Right cardiac atrium (tissue), 5 donors: ENCODE measurements around the gene HS3ST4. TPM values are rescaled to one million over a fixed set of nuclear protein-coding genes. Genes with fewer than 3 reads are reported as not detected.
"Not testable (repeated sequence)": the region's sequence is repeated elsewhere in the genome, so short reads cannot be mapped to it uniquely, and the experiment has no call there.

ENCODE experiments used
- ATAC-seq, 2 donors: fragments of 200-7000 bp; cut with Tn5 transposase; one replicate each; pipeline versions ENCODE4 v1.8.0 to v1.9.1; 2020; ENCODE audit warnings: moderate library complexity in 2 of 2, mild to moderate bottlenecking in 1 of 2
- DNase-seq, 3 donors: peaks; one replicate each; pipeline ENCODE4 v3.0.0-alpha.2; 2020
- H3K27ac ChIP-seq: one replicate; pipeline ENCODE4 v1.5.1; 2013; ENCODE audit warnings: mild to moderate bottlenecking, low read length, control low read depth, moderate library complexity
- H3K27me3 ChIP-seq: one replicate; pipeline ENCODE4 v1.6.1; 2013; ENCODE audit not compliant: control insufficient read depth, insufficient read depth
- H3K4me1 ChIP-seq: one replicate; pipeline ENCODE4 v1.6.1; 2013; ENCODE audit warnings: low read length; ENCODE audit not compliant: control insufficient read depth, insufficient read depth
- H3K4me3 ChIP-seq: one replicate; pipeline ENCODE4 v1.5.1; 2013; ENCODE audit warnings: low read length, control low read depth
- H3K9me3 ChIP-seq: one replicate; pipeline ENCODE4 v1.6.1; 2013; ENCODE audit warnings: low read length; ENCODE audit not compliant: control insufficient read depth
- WGBS: extraction: QIAGEN DNeasy Blood & Tissue Kit; methylation state at CpG from one replicate; pipeline ENCODE4 v1.1.7; 2013; 5-methylcytosine and 5-hydroxymethylcytosine counted together
- intact Hi-C, 4 donors: fragments of 100-400 bp; cut with DNase I; formaldehyde crosslinking; loops; one replicate each; pipeline versions ENCODE4 v1.11.0 to v1.14.0; 2022 to 2023
- polyA plus RNA-seq: library from polyadenylated mRNA; stranded (reverse); fragments of 200-250 nt; gene quantifications from one replicate; pipeline ENCODE4 v1.2.3, GENCODE V29; 2013
- total RNA-seq, 4 donors: library from RNA; stranded (reverse); fragmentation: NEBNext Ultra II Directional; extraction: Animal tissue kit (Norgen Biotek cat#: 25700); gene quantifications; one replicate each; pipeline ENCODE4 v1.2.1, GENCODE V29; 2021
- donor health status: healthy with polysubstance abuse.
- donor health status: DM: no; HTN: yes; CAD: no.
- donor health status: DM: no; HTN: no; CAD: no.
- donor health status: DM: no; HTN: yes; CAD: no; lungs with severe emphysema.
- donor health status: DM: yes; HTN: yes; CAD: no.

Gene HS3ST4
- total and polyA plus RNA-seq, 5 donors = not detected

DNA sequence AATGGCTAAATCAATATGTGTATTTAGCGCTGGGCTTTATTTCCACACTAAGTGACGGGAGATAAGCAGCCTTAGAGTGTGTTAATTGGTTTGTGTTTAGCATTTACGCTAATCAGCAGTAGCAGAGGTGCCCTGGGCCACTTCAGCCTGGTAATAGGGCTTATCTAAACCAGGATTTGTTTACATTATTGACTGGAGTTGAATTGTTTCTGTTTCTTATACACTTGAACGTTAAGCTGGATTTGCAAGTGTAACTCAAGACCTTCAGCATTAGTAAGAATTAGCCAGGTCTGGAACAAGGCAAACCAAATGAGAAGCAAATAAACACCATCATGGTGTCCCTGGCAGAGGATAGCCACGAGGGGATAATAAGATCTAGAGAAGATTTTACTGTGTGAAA is 313.6 kb downstream of the HS3ST4 start:
- DNase-seq (no peak), ATAC-seq (no peak)
- Histone ChIP-seq H3K27ac (no peak overlapping the region), H3K4me3 (no peak overlapping the region), H3K9me3 (peaks cover 5% of the 10 kb centered on the region), H3K4me1 (no peaks in the 10 kb centered on the region), H3K27me3 (no peaks in the 10 kb centered on the region)
- intact Hi-C loops = no loop called here
- 40% methylated on average over 5 of the region's 5 CpGs for WGBS

- DNase-seq (no peak), ATAC-seq (no peak)
- no peak overlapping the region for H3K4me3 ChIP-seq
- no peak overlapping the region for H3K27ac ChIP-seq
- H3K4me1 ChIP-seq = no peaks in the 10 kb centered on the region
- no peaks in the 10 kb centered on the region for H3K9me3 ChIP-seq
- intact Hi-C loops = no loop called here
- 84% methylated on average over 1 of the region's 1 CpG for WGBS
- H3K27me3 ChIP-seq = no peaks in the 10 kb centered on the region
These were observed 320.6 kb downstream of the HS3ST4 start for GRCh38 chr16:26012376-26012775.

GRCh38 chr16:26015776-26016175 is 324.0 kb downstream of the HS3ST4 start:
- 53% methylated on average over 3 of the region's 3 CpGs for WGBS
- no peaks in the 10 kb centered on the region for H3K9me3 ChIP-seq
- H3K27me3 ChIP-seq = no peaks in the 10 kb centered on the region
- ATAC-seq = no peak
- intact Hi-C loops = no loop called here
- H3K4me1 ChIP-seq = no peaks in the 10 kb centered on the region
- DNase-seq = no peak
- no peak overlapping the region for H3K4me3 ChIP-seq
- no peak overlapping the region for H3K27ac ChIP-seq

GRCh38 chr16:26016989-26017388 is 325.2 kb downstream of the HS3ST4 start:
- no peaks in the 10 kb centered on the region for H3K9me3 ChIP-seq
- H3K27me3 ChIP-seq = no peaks in the 10 kb centered on the region
- no peak overlapping the region for H3K4me3 ChIP-seq
- ATAC-seq (no peak), DNase-seq (no peak)
- H3K4me1 ChIP-seq = no peaks in the 10 kb centered on the region
- intact Hi-C loops = no loop called here
- 29% methylated on average over 2 of the region's 2 CpGs for WGBS
- H3K27ac ChIP-seq = no peak overlapping the region

- ATAC-seq (no peak), DNase-seq (no peak)
- intact Hi-C loops = no loop called here
- WGBS = 31% methylated on average over 12 of the region's 12 CpGs
- Histone ChIP-seq H3K27ac (no peak overlapping the region), H3K4me1 (no peaks in the 10 kb centered on the region), H3K27me3 (no peaks in the 10 kb centered on the region), H3K9me3 (no peaks in the 10 kb centered on the region), H3K4me3 (no peak overlapping the region)
These were observed 327.9 kb downstream of the HS3ST4 start for GRCh38 chr16:26019381-26020242.

DNA sequence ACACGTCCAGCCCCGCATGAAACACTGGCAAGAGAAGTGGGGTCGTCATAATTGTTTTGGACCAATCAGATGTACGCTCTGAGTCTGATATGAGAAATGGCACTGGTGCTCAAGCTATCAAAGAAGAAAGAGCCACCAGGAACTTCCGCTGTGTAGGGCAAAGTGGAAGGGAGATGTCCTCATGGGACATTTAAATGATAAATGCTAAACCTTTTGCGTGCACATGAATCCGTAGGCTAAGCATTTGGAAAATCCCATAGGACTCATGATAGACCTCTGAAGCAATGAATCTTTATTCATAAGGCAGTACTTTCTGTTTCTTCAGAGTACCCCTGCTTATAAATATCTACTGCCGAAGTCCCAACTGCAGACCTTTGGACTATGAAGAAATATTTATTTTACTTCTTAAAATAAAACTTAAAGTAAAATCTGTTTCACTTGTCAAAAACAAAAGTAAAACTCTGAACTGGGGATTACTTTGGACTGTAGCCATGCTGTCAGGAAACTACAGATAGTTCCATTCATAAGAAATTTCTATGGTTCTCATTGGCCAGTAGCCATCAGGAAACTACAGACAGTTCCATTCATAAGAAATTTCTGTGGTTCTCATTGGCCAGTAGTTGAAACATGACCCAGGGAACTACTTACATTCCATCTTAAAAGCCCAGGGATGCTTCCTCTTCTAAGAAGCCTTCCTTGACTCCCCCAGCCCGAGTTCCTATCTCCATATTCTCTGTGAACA is 335.1 kb downstream of the HS3ST4 start:
- H3K27me3 ChIP-seq = no peaks in the 10 kb centered on the region
- no peaks in the 10 kb centered on the region for H3K4me1 ChIP-seq
- intact Hi-C loops = no loop called here
- no peak for DNase-seq
- WGBS = 61% methylated on average over 9 of the region's 9 CpGs
- H3K9me3 ChIP-seq = no peaks in the 10 kb centered on the region
- ATAC-seq = no peak
- no peak overlapping the region for H3K4me3 ChIP-seq
- no peak overlapping the region for H3K27ac ChIP-seq

GRCh38 chr16:26031286-26031685 is 339.5 kb downstream of the HS3ST4 start:
- H3K27me3 ChIP-seq = no peaks in the 10 kb centered on the region
- H3K4me1 ChIP-seq = no peaks in the 10 kb centered on the region
- DNase-seq = no peak
- 83% methylated on average over 9 of the region's 9 CpGs for WGBS
- intact Hi-C loops = no loop called here
- H3K27ac ChIP-seq = no peak overlapping the region
- ATAC-seq = no peak
- no peak overlapping the region for H3K4me3 ChIP-seq
- H3K9me3 ChIP-seq = no peaks in the 10 kb centered on the region

DNA sequence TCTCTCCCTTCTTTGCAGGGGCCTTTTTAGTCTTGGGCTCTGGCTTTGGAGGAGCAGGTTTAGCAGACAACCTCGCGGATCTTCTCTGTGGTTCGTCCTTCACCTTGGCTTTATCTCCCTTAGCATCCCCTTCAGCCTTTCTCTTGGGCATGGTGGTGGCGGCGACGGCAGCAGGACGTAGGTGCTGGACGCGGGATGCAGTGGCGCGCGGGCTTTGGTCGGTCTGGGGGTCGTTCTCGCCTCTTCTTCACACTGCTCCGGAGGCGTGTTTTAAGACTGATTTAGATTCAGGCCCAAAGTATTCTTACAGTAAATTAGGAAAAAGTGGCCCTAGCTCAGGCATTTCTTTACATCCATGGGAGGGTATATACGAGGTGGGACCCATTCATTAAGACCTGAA is 340.9 kb downstream of the HS3ST4 start:
- H3K9me3 ChIP-seq, DNase-seq, H3K4me3 ChIP-seq, H3K27ac ChIP-seq, H3K4me1 ChIP-seq, ATAC-seq, H3K27me3 ChIP-seq, intact Hi-C loops: not testable (repeated sequence)
- WGBS = 92% methylated on average over 18 of the region's 18 CpGs

DNA sequence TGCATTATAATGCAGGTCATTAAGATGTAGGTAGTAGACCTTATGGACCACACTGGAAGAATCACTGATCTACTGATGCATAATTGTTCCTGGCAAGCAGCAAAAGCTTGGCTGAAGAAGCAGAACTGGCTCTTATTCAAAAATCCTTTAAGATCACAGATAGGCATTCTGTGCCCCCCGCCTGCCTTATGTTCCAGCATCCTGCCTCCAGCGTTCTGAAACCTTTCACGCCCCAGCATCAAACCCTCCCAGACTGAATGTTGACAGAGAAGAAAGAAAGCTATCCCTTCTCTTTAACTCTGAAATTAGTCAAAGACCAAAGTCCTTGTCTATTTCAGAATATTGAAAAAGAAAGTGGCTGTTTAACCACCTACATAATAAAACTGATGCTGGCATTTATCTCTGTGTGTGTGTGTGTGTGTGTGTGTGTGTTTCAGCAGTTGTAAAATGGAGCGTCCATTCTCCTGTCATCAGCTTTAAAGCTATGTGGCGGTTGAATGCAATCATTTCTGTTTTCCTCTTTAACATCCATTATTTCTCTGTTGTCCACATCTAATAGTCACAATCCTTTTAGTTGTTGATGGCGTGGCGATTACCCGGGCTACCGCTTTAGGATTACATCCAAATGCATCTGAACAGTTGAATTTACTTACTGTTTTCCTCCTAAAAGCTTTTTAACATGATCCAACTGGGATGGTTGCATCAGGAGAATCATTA is 350.4 kb downstream of the HS3ST4 start:
- no peaks in the 10 kb centered on the region for H3K4me1 ChIP-seq
- H3K9me3 ChIP-seq = no peaks in the 10 kb centered on the region
- no peak overlapping the region for H3K27ac ChIP-seq
- 65% methylated on average over 9 of the region's 9 CpGs for WGBS
- ATAC-seq (no peak), DNase-seq (no peak)
- H3K27me3 ChIP-seq = no peaks in the 10 kb centered on the region
- intact Hi-C loops = no loop called here
- no peak overlapping the region for H3K4me3 ChIP-seq

DNA sequence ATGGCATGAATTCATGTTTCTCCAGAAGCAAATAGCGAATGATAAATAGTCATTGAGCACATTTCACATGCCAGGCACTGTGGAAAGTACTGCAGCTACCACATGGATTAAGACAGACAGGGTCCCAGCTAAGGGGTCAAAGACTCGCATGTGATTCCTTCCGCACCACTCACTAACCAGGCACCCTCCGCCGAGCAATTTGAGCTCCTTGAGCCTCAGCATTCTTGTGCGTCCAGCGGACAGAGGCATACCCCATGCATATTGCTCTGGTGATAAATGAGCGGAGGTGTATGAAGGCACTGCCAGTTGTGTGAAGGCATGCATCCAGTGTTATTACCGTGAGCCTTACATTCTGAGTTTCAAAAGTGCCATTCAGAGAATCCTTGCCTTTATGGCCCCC is 358.7 kb downstream of the HS3ST4 start:
- intact Hi-C loops = no loop called here
- 41% methylated on average over 9 of the region's 9 CpGs for WGBS
- no peaks in the 10 kb centered on the region for H3K4me1 ChIP-seq
- H3K4me3 ChIP-seq = no peak overlapping the region
- DNase-seq (no peak), ATAC-seq (no peak)
- H3K27me3 ChIP-seq = no peaks in the 10 kb centered on the region
- H3K9me3 ChIP-seq = no peaks in the 10 kb centered on the region
- H3K27ac ChIP-seq = no peak overlapping the region

- 15% methylated on average over 2 of the region's 2 CpGs for WGBS
- Histone ChIP-seq H3K4me1 (no peaks in the 10 kb centered on the region), H3K4me3 (no peak overlapping the region), H3K9me3 (no peaks in the 10 kb centered on the region), H3K27me3 (no peaks in the 10 kb centered on the region), H3K27ac (no peak overlapping the region)
- DNase-seq = no peak
- intact Hi-C loops = no loop called here
- no peak for ATAC-seq
These were observed 359.3 kb downstream of the HS3ST4 start for GRCh38 chr16:26051063-26051462.
